Stomach (tissue), 4 donors: ENCODE data around the gene M1AP.

ENCODE experiments used
- CTCF ChIP-seq, 7 experiments: fragments of 450-650 bp in 4 of 7; fragments of 200-600 bp in 3 of 7; sonication (generic) in 3 of 7; IDR thresholded peaks; one replicate each; pipeline ENCODE4 v1.5.1; 2016 to 2019; ENCODE audit warnings: antibody characterized with exemption in 7 of 7, control low read depth in 2 of 7, mild to moderate bottlenecking in 1 of 7
- EP300 ChIP-seq: sonication (generic); formaldehyde crosslinking; IDR thresholded peaks from one replicate; pipeline ENCODE4 v1.6.1; 2017; ENCODE audit warnings: antibody characterized with exemption
- POLR2A ChIP-seq, 4 donors: fragments of 450-650 bp; IDR thresholded peaks; one replicate each; pipeline ENCODE4 v1.6.1; 2016; ENCODE audit warnings: antibody characterized with exemption in 4 of 4, control low read depth in 2 of 4, mild to moderate bottlenecking in 1 of 4, moderate library complexity in 1 of 4
- POLR2AphosphoS5 ChIP-seq, 3 donors: sonication (generic); formaldehyde crosslinking; IDR thresholded peaks; one replicate each; pipeline ENCODE4 v1.6.1; 2016; ENCODE audit warnings: antibody characterized with exemption in 3 of 3

DNA sequence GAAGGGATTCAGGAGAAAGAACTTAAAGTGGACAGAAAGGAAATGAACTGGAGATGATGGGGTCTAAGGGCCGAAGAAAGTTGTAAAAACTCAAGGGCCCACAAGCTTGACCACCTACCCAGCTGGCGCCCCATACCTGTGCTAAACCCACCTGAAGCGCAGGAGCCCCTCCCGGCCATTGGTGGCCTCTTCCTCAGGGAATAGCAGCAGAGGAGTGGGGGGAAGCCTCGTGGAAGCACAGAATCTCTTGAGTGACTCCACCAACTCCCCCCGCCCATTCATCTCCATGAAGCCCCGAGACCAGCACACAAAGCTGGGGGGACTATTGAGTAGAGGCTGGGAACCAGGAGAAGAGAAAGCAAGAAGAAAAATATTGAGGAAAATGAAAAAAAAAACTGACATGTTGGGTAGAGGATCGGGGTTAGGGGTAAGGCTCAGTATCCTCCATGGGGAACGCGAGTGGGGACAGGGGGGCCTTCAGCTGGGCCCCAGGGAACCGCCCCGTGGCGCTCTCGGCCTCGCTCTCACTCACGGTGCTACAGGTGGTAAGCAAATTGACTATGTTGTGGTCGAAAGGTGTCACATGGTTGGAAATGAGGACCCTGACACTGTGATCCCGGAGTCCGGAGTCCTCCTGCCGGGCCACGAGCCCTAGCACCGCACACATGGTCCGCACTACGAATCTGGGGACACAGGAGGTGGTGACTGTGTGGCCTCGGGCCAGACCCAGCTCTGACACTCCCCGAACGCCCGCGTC lies 119.4 kb downstream of the M1AP start:
- TF ChIP-seq POLR2A (IDR thresholded peaks at IDR 0.05), result no peak
- TF ChIP-seq CTCF (IDR thresholded peaks at IDR 0.05), result no peak
- no peak for TF ChIP-seq POLR2AphosphoS5 (IDR thresholded peaks at IDR 0.05)
- TF ChIP-seq EP300, result no peak
